GM12878 (cell line): Measurements from ENCODE around the gene ABCG1. TPM values are rescaled to one million over a fixed set of nuclear protein-coding genes. Genes with fewer than 3 reads are reported as not detected.

Experiments used
- CBFB ChIP-seq: IDR thresholded peaks from 2 replicates; pipeline ENCODE4 v1.6.1; 2016; ENCODE audit warnings: antibody characterized with exemption, low read depth
- ETV6 ChIP-seq, 2 experiments: fragments of 450-650 bp in 1 of 2; IDR thresholded peaks in 1 of 2; conservative IDR thresholded peaks in 1 of 2; 2 replicates each; pipeline ENCODE4 v1.6.1; 2014; ENCODE audit warnings: antibody characterized with exemption in 1 of 2, borderline replicate concordance in 1 of 2, low read depth in 1 of 2, mild to moderate bottlenecking in 1 of 2, moderate library complexity in 1 of 2
- FOS ChIP-seq: IDR thresholded peaks from 3 replicates; pipeline ENCODE4 v1.6.1; 2011; ENCODE audit warnings: borderline replicate concordance; ENCODE audit not compliant: insufficient read length; ENCODE audit errors: extremely low read depth
- HDAC2 ChIP-seq: fragments of 200-600 bp; sonication (generic); IDR thresholded peaks from 2 replicates; pipeline ENCODE4 v1.6.1; 2017
- IKZF2 ChIP-seq, 2 experiments: fragments of 450-650 bp; IDR thresholded peaks; 2 replicates each; pipeline ENCODE4 v1.6.1; 2017; ENCODE audit warnings: mild to moderate bottlenecking in 2 of 2, moderate library complexity in 2 of 2
- MEF2A ChIP-seq: IDR thresholded peaks from 2 replicates; pipeline ENCODE4 v1.6.1; 2011; ENCODE audit warnings: low read depth, mild to moderate bottlenecking, low read length, moderate library complexity; ENCODE audit not compliant: insufficient read depth
- PKNOX1 ChIP-seq: fragments of 450-650 bp; IDR thresholded peaks from 2 replicates; pipeline ENCODE4 v1.6.1; 2016; ENCODE audit warnings: mild to moderate bottlenecking
- RELA ChIP-seq: fragments of 450-650 bp; IDR thresholded peaks from 2 replicates; pipeline ENCODE4 v1.8.0; 2014; ENCODE audit warnings: borderline replicate concordance; ENCODE audit not compliant: partially characterized antibody
- SIX5 ChIP-seq: IDR thresholded peaks from 2 replicates; pipeline ENCODE4 v1.6.1; 2011; ENCODE audit warnings: mild to moderate bottlenecking, low read depth, low read length, moderate library complexity; ENCODE audit not compliant: severe bottlenecking
- SMARCA5 ChIP-seq: fragments of 450-650 bp; IDR thresholded peaks from 2 replicates; pipeline ENCODE4 v1.6.1; 2017; ENCODE audit warnings: mild to moderate bottlenecking
- SUZ12 ChIP-seq: fragments of 200-600 bp; sonication (generic); IDR thresholded peaks from one replicate; pipeline ENCODE4 v1.6.1; 2018; ENCODE audit warnings: antibody characterized with exemption, mild to moderate bottlenecking; ENCODE audit not compliant: unreplicated experiment
- TAF1 ChIP-seq: IDR thresholded peaks from 2 replicates; pipeline ENCODE4 v1.6.1; 2011; ENCODE audit warnings: mild to moderate bottlenecking, low read depth, low read length, borderline replicate concordance
- TCF12 ChIP-seq: IDR thresholded peaks from 2 replicates; pipeline ENCODE4 v1.6.1; 2011; ENCODE audit warnings: low read depth, mild to moderate bottlenecking, low read length
- ZBED1 ChIP-seq: IDR thresholded peaks from 2 replicates; pipeline ENCODE4 v1.6.1; 2016; ENCODE audit warnings: borderline replicate concordance
- ZNF217 ChIP-seq: fragments of 450-650 bp; IDR thresholded peaks from 2 replicates; pipeline ENCODE4 v1.6.1; 2017; ENCODE audit warnings: antibody characterized with exemption, mild to moderate bottlenecking
- polyA plus RNA-seq, 11 experiments: library from polyadenylated mRNA; depleted of rRNA in 4 of 11; unstranded in 6 of 11; stranded (reverse) in 5 of 11; fragments of >200 nt; fragmentation: Nextera tagmentation in 4 of 11; fragmentation: Illumina TruSeq in 1 of 11; extraction: Ambion mirVana in 4 of 11; extraction: Trizol in 1 of 11; gene quantifications; 1 replicate in 1 of 11; 2 replicates in 10 of 11; pipeline versions ENCODE4 v1.2.1 to v1.2.3, GENCODE V29; 2011 to 2016; ENCODE audit warnings: inconsistent platforms in 2 of 11, missing spikeins in 2 of 11, low read depth in 1 of 11
- total RNA-seq, 4 experiments: library from RNA; depleted of rRNA in 3 of 4; stranded (reverse); fragments of >200 nt in 3 of 4; fragmentation: Illumina TruSeq in 1 of 4; extraction: Trizol in 1 of 4; gene quantifications; 2 replicates each; pipeline versions ENCODE4 v1.2.1 to v1.2.3, GENCODE V29; 2013 to 2021
- TF ChIP-seq, protein P1 (sequence below): fragments of 450-650 bp; formaldehyde crosslinking; IDR thresholded peaks from 2 replicates; pipeline ENCODE4 v1.4.0; 2020; ENCODE audit warnings: mild to moderate bottlenecking, moderate library complexity
- TF ChIP-seq, protein P2 (sequence below): IDR thresholded peaks from 2 replicates; pipeline ENCODE4 v1.6.1; 2011; ENCODE audit warnings: borderline replicate concordance, low read depth, mild to moderate bottlenecking, moderate library complexity, mixed read lengths, low read length; ENCODE audit not compliant: insufficient read depth; ENCODE audit errors: extremely low read length
- TF ChIP-seq, protein P3 (sequence below): fragments of 450-650 bp; IDR thresholded peaks from 2 replicates; pipeline ENCODE4 v1.6.1; 2017; ENCODE audit warnings: antibody characterized with exemption, mild to moderate bottlenecking, moderate library complexity

ABCG1 gene
- total and polyA plus RNA-seq, 10 of the 15 experiments (the other 5 are each of a cell fraction or from before 2014, with no cell fraction given), result 0.59 to 19.3 (median 5.7) TPM

GRCh38 chr21:42338729-42339715 lies 120.1 kb downstream of the ABCG1 start (continued):
- TF ChIP-seq, protein P1, sequence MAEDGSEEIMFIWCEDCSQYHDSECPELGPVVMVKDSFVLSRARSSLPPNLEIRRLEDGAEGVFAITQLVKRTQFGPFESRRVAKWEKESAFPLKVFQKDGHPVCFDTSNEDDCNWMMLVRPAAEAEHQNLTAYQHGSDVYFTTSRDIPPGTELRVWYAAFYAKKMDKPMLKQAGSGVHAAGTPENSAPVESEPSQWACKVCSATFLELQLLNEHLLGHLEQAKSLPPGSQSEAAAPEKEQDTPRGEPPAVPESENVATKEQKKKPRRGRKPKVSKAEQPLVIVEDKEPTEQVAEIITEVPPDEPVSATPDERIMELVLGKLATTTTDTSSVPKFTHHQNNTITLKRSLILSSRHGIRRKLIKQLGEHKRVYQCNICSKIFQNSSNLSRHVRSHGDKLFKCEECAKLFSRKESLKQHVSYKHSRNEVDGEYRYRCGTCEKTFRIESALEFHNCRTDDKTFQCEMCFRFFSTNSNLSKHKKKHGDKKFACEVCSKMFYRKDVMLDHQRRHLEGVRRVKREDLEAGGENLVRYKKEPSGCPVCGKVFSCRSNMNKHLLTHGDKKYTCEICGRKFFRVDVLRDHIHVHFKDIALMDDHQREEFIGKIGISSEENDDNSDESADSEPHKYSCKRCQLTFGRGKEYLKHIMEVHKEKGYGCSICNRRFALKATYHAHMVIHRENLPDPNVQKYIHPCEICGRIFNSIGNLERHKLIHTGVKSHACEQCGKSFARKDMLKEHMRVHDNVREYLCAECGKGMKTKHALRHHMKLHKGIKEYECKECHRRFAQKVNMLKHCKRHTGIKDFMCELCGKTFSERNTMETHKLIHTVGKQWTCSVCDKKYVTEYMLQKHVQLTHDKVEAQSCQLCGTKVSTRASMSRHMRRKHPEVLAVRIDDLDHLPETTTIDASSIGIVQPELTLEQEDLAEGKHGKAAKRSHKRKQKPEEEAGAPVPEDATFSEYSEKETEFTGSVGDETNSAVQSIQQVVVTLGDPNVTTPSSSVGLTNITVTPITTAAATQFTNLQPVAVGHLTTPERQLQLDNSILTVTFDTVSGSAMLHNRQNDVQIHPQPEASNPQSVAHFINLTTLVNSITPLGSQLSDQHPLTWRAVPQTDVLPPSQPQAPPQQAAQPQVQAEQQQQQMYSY (CRISPR knock-in tag), result no peak
- no peak for TF ChIP-seq SMARCA5
- no peak for TF ChIP-seq IKZF2 (IDR thresholded peaks at IDR 0.05)
- no peak for TF ChIP-seq TCF12
- TF ChIP-seq MEF2A, result 0 out of 2 replicates have a peak, but pooled peaks have one; percentile 20
- TF ChIP-seq, protein P2, sequence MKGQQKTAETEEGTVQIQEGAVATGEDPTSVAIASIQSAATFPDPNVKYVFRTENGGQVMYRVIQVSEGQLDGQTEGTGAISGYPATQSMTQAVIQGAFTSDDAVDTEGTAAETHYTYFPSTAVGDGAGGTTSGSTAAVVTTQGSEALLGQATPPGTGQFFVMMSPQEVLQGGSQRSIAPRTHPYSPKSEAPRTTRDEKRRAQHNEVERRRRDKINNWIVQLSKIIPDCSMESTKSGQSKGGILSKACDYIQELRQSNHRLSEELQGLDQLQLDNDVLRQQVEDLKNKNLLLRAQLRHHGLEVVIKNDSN, result no peak
- no peak for TF ChIP-seq ZNF217
- TF ChIP-seq PKNOX1, result no peak
- no peak for TF ChIP-seq RELA
- no peak for TF ChIP-seq HDAC2
- peak; percentile 45; the same call in 1 of the 2 replicates for TF ChIP-seq ZBED1
- TF ChIP-seq, protein P3, sequence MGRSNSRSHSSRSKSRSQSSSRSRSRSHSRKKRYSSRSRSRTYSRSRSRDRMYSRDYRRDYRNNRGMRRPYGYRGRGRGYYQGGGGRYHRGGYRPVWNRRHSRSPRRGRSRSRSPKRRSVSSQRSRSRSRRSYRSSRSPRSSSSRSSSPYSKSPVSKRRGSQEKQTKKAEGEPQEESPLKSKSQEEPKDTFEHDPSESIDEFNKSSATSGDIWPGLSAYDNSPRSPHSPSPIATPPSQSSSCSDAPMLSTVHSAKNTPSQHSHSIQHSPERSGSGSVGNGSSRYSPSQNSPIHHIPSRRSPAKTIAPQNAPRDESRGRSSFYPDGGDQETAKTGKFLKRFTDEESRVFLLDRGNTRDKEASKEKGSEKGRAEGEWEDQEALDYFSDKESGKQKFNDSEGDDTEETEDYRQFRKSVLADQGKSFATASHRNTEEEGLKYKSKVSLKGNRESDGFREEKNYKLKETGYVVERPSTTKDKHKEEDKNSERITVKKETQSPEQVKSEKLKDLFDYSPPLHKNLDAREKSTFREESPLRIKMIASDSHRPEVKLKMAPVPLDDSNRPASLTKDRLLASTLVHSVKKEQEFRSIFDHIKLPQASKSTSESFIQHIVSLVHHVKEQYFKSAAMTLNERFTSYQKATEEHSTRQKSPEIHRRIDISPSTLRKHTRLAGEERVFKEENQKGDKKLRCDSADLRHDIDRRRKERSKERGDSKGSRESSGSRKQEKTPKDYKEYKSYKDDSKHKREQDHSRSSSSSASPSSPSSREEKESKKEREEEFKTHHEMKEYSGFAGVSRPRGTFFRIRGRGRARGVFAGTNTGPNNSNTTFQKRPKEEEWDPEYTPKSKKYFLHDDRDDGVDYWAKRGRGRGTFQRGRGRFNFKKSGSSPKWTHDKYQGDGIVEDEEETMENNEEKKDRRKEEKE, result no peak
- TF ChIP-seq CBFB, result peak; percentile 63; the same call in 1 of the 2 replicates
- TF ChIP-seq FOS, result no peak
- no peak for TF ChIP-seq SIX5
- TF ChIP-seq TAF1, result no peak
- TF ChIP-seq SUZ12, result no peak
- TF ChIP-seq ETV6 (conservative IDR thresholded peaks at IDR 0.05 in 1 of 2, IDR thresholded peaks at IDR 0.05 in 1 of 2; ENCODE audit: borderline replicate concordance in 1 of 2, low read depth in 1 of 2), result peak in 1 of 2 experiments; percentile 91; a peak in 2 of 4 replicates
